ENCODE results near the gene C1orf52.
A peak's percentile ranks its signal among the peaks of the same experiment; 100 is the strongest.

Gene C1orf52

GRCh38 chr1:85240643-85241042 lies 18.8 kb downstream of the C1orf52 start:
- TF ChIP-seq CTCF (IDR thresholded peaks at IDR 0.05; ENCODE audit: insufficient read depth, low read length, poor library complexity, severe bottlenecking): no peak
- Histone ChIP-seq H3K27me3 (replicated peaks; ENCODE audit: control insufficient read depth, insufficient read depth, low read length) (no peaks in the 10 kb centered on the region), H3K36me3 (ENCODE audit: control insufficient read depth, insufficient read depth, low read length) (no peaks in the 10 kb centered on the region), H3K4me3 (replicated peaks; ENCODE audit: low read depth, low read length) (no peak overlapping the region)
- DNase-seq (ENCODE audit: extremely low read depth, insufficient read length): no peak

GRCh38 chr1:85240174-85240601 lies 19.3 kb downstream of the C1orf52 start:
- TF ChIP-seq CTCF (IDR thresholded peaks at IDR 0.05; ENCODE audit: insufficient read depth, low read length, poor library complexity, severe bottlenecking): no peak
- Histone ChIP-seq H3K36me3 (ENCODE audit: control insufficient read depth, insufficient read depth, low read length) (no peaks in the 10 kb centered on the region), H3K4me3 (replicated peaks; ENCODE audit: low read depth, low read length) (no peak overlapping the region), H3K27me3 (replicated peaks; ENCODE audit: control insufficient read depth, insufficient read depth, low read length) (no peaks in the 10 kb centered on the region)
- peak; percentile 8 for DNase-seq (ENCODE audit: extremely low read depth, insufficient read length)

- DNase-seq (ENCODE audit: extremely low read depth, insufficient read length): no peak
- H3K27me3 ChIP-seq (replicated peaks; ENCODE audit: control insufficient read depth, insufficient read depth, low read length): no peaks in the 10 kb centered on the region
Measured at GRCh38 chr1:85237613-85238012, 21.8 kb downstream of the C1orf52 start.

GRCh38 chr1:85230305-85230977 lies 29.0 kb downstream of the C1orf52 start:
- no peak for DNase-seq (ENCODE audit: extremely low read depth, insufficient read length)
- TF ChIP-seq CTCF (IDR thresholded peaks at IDR 0.05; ENCODE audit: insufficient read depth, low read length, poor library complexity, severe bottlenecking): peak; percentile 47
- Histone ChIP-seq H3K27me3 (replicated peaks; ENCODE audit: control insufficient read depth, insufficient read depth, low read length) (no peaks in the 10 kb centered on the region), H3K4me3 (replicated peaks; ENCODE audit: low read depth, low read length) (no peak overlapping the region), H3K36me3 (ENCODE audit: control insufficient read depth, insufficient read depth, low read length) (no peaks in the 10 kb centered on the region)

More at GRCh38 chr1:85237613-85238012, 21.8 kb downstream of the C1orf52 start:
- TF ChIP-seq CTCF (IDR thresholded peaks at IDR 0.05; ENCODE audit: insufficient read depth, low read length, poor library complexity, severe bottlenecking): no peak
- no peaks in the 10 kb centered on the region for H3K36me3 ChIP-seq (ENCODE audit: control insufficient read depth, insufficient read depth, low read length)
- H3K4me3 ChIP-seq (replicated peaks; ENCODE audit: low read depth, low read length): no peak overlapping the region

GRCh38 chr1:85229574-85230097 lies 29.8 kb downstream of the C1orf52 start:
- DNase-seq (ENCODE audit: extremely low read depth, insufficient read length): no peak
- no peak for TF ChIP-seq CTCF (IDR thresholded peaks at IDR 0.05; ENCODE audit: insufficient read depth, low read length, poor library complexity, severe bottlenecking)

More at GRCh38 chr1:85229574-85230097, 29.8 kb downstream of the C1orf52 start:
- no peak overlapping the region for H3K4me3 ChIP-seq (replicated peaks; ENCODE audit: low read depth, low read length)
- H3K27me3 ChIP-seq (replicated peaks; ENCODE audit: control insufficient read depth, insufficient read depth, low read length): no peaks in the 10 kb centered on the region
- no peaks in the 10 kb centered on the region for H3K36me3 ChIP-seq (ENCODE audit: control insufficient read depth, insufficient read depth, low read length)

Measured in GM06990 (cell line).